Measurements from ENCODE around the gene CDK8. TPM values are rescaled to one million over a fixed set of nuclear protein-coding genes. Genes with fewer than 3 reads are reported as not detected.

The CDK8 gene
- total and polyA plus RNA-seq, 2 experiments from 2014 or later, result 13.6 to 24.0 TPM

DNA sequence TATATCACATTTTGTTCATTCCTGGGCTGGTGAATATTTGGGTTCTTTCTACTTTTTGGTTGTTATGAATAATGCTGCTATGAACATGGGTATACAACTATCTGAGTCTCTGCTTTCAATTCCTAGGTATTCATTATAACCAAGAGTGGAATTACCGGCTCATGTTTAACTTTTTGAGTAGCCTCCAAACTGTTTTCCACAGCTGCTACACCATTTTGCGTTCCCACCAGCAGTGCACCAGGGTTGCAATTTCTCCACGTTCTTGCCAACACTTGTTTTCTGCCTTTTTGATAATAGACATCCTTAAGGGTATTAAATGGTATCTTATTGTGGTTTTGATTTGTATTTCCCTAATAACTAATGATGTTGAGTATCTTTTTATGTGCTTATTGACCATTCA lies 16.8 kb downstream of the CDK8 start:
- ATAC-seq, result no peak

DNA sequence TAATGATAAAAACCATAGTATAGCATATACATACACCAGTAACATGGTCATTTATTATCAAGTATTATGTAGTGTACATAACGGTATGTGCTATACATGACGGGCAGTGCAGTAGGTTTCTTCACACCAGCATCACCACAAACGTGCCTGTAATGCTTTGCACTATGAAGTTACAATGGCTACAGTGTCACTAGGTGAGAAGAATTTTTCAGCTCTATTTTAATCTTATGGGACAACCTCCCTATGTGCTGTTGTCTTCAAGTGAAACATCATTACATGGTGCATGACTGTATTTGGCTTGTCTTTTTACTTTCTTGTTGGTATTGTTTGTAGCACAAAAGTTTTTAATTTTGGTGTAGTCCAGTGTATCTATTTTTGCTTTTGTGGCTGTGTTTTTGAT lies 18.7 kb downstream of the CDK8 start:
- Histone ChIP-seq H4K20me1 (replicated peaks; ENCODE audit: insufficient read depth) (peaks cover 32% of the 10 kb centered on the region; the same call in 1 of the 2 replicates), H3K4me1 (ENCODE audit: insufficient read depth) (no peaks in the 10 kb centered on the region), H3K9me2 (ENCODE audit: insufficient read depth) (no peaks in the 10 kb centered on the region), H3K27ac (ENCODE audit: low read depth) (no peak overlapping the region), H3K79me2 (replicated peaks; ENCODE audit: insufficient read depth) (peaks cover 100% of the 10 kb centered on the region), H3K36me3 (ENCODE audit: insufficient read depth) (no peaks in the 10 kb centered on the region), H2AFZ (no peak overlapping the region), H3K4me2 (no peak overlapping the region), H3K4me3 (no peak overlapping the region), H3F3A (replicated peaks; ENCODE audit: low read depth) (no peaks in the 10 kb centered on the region), H3K27me3 (ENCODE audit: insufficient read depth) (no peaks in the 10 kb centered on the region)
- H3K36me3 Mint-ChIP-seq (ENCODE audit: low read depth), result no peaks in the 10 kb centered on the region
- H3K9me3 Mint-ChIP-seq, result no peaks in the 10 kb centered on the region
- no peak overlapping the region for H3K27ac Mint-ChIP-seq
- no peaks in the 10 kb centered on the region for H3K27me3 Mint-ChIP-seq (ENCODE audit: insufficient read depth, low read depth, poor library complexity)
- ATAC-seq (no peak), DNase-seq (ENCODE audit: low spot score) (no peak)
- TF ChIP-seq ZNF331 (CRISPR knock-in tag; IDR thresholded peaks at IDR 0.05; ENCODE audit: low read depth), result no peak
- TF ChIP-seq, protein P1, sequence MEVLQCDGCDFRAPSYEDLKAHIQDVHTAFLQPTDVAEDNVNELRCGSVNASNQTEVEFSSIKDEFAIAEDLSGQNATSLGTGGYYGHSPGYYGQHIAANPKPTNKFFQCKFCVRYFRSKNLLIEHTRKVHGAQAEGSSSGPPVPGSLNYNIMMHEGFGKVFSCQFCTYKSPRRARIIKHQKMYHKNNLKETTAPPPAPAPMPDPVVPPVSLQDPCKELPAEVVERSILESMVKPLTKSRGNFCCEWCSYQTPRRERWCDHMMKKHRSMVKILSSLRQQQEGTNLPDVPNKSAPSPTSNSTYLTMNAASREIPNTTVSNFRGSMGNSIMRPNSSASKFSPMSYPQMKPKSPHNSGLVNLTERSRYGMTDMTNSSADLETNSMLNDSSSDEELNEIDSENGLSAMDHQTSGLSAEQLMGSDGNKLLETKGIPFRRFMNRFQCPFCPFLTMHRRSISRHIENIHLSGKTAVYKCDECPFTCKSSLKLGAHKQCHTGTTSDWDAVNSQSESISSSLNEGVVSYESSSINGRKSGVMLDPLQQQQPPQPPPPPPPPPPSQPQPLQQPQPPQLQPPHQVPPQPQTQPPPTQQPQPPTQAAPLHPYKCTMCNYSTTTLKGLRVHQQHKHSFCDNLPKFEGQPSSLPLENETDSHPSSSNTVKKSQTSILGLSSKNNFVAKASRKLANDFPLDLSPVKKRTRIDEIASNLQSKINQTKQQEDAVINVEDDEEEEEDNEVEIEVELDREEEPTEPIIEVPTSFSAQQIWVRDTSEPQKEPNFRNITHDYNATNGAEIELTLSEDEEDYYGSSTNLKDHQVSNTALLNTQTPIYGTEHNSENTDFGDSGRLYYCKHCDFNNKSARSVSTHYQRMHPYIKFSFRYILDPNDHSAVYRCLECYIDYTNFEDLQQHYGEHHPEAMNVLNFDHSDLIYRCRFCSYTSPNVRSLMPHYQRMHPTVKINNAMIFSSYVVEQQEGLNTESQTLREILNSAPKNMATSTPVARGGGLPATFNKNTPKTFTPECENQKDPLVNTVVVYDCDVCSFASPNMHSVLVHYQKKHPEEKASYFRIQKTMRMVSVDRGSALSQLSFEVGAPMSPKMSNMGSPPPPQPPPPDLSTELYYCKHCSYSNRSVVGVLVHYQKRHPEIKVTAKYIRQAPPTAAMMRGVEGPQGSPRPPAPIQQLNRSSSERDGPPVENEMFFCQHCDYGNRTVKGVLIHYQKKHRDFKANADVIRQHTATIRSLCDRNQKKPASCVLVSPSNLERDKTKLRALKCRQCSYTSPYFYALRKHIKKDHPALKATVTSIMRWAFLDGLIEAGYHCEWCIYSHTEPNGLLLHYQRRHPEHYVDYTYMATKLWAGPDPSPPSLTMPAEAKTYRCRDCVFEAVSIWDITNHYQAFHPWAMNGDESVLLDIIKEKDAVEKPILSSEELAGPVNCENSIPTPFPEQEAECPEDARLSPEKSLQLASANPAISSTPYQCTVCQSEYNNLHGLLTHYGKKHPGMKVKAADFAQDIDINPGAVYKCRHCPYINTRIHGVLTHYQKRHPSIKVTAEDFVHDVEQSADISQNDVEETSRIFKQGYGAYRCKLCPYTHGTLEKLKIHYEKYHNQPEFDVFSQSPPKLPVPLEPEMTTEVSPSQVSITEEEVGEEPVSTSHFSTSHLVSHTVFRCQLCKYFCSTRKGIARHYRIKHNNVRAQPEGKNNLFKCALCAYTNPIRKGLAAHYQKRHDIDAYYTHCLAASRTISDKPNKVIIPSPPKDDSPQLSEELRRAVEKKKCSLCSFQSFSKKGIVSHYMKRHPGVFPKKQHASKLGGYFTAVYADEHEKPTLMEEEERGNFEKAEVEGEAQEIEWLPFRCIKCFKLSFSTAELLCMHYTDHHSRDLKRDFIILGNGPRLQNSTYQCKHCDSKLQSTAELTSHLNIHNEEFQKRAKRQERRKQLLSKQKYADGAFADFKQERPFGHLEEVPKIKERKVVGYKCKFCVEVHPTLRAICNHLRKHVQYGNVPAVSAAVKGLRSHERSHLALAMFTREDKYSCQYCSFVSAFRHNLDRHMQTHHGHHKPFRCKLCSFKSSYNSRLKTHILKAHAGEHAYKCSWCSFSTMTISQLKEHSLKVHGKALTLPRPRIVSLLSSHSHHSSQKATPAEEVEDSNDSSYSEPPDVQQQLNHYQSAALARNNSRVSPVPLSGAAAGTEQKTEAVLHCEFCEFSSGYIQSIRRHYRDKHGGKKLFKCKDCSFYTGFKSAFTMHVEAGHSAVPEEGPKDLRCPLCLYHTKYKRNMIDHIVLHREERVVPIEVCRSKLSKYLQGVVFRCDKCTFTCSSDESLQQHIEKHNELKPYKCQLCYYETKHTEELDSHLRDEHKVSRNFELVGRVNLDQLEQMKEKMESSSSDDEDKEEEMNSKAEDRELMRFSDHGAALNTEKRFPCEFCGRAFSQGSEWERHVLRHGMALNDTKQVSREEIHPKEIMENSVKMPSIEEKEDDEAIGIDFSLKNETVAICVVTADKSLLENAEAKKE (CRISPR knock-in tag; IDR thresholded peaks at IDR 0.05), result no peak
- no peak overlapping the region for H3K4me3 Mint-ChIP-seq
- H3K4me1 Mint-ChIP-seq, result peaks cover 6% of the 10 kb centered on the region; the same call in 2 of the 3 replicates

More for the DNA sequence above, 16.8 kb downstream of the CDK8 start:
- Mint-ChIP-seq H3K9me3 (no peaks in the 10 kb centered on the region), H3K27ac (no peak overlapping the region), H3K4me3 (no peak overlapping the region), H3K27me3 (ENCODE audit: insufficient read depth, low read depth, poor library complexity) (no peaks in the 10 kb centered on the region), H3K36me3 (ENCODE audit: low read depth) (no peaks in the 10 kb centered on the region), H3K4me1 (peaks cover 5% of the 10 kb centered on the region)
- Histone ChIP-seq H3K79me2 (replicated peaks; ENCODE audit: insufficient read depth) (peaks cover 100% of the 10 kb centered on the region), H3K4me3 (no peak overlapping the region), H3F3A (replicated peaks; ENCODE audit: low read depth) (no peaks in the 10 kb centered on the region), H3K4me1 (ENCODE audit: insufficient read depth) (no peaks in the 10 kb centered on the region), H3K27me3 (ENCODE audit: insufficient read depth) (no peaks in the 10 kb centered on the region), H4K20me1 (replicated peaks; ENCODE audit: insufficient read depth) (peaks cover 41% of the 10 kb centered on the region), H2AFZ (no peak overlapping the region), H3K4me2 (no peak overlapping the region), H3K36me3 (ENCODE audit: insufficient read depth) (no peaks in the 10 kb centered on the region), H3K9me2 (ENCODE audit: insufficient read depth) (no peaks in the 10 kb centered on the region), H3K27ac (ENCODE audit: low read depth) (no peak overlapping the region)
- TF ChIP-seq CREB1 (CRISPR knock-in tag; IDR thresholded peaks at IDR 0.05; ENCODE audit: low read depth), result no peak
- no peak for DNase-seq (ENCODE audit: low spot score)

Data from GM23338 (cell line).